A673 (cell line): Measurements from ENCODE around the gene PRSS8.
"Not testable (repeated sequence)": the region's sequence is repeated elsewhere in the genome, so short reads cannot be mapped to it uniquely, and the experiment has no call there.

Experiments used
- CTCF ChIP-seq: fragments of 300-800, 200-600 bp; sonication (generic); conservative IDR thresholded peaks from 2 replicates; pipeline ENCODE4 v1.5.1; 2017; ENCODE audit warnings: low read depth, mild to moderate bottlenecking, antibody characterized with exemption, low read length, moderate library complexity, mixed read lengths
- EZH2 ChIP-seq: fragments of 200-600 bp; sonication (generic); IDR thresholded peaks from 2 replicates; pipeline ENCODE4 v1.6.1; 2017; ENCODE audit warnings: borderline replicate concordance, low read depth, mild to moderate bottlenecking, mixed read lengths, antibody characterized with exemption, low read length; ENCODE audit not compliant: poor library complexity, severe bottlenecking

- not testable (repeated sequence) for TF ChIP-seq EZH2, CTCF
Observed at GRCh38 chr16:31136822-31137499, 1.4 kb upstream of the PRSS8 start.
